ENCODE measurements around the gene VWF. TPM values are rescaled to one million over a fixed set of nuclear protein-coding genes. Genes with fewer than 3 reads are reported as not detected.

Gene VWF
- 0.09 to 0.48 TPM (median 0.15 TPM) in 5 replicates for total RNA-seq (2022; extraction: Qiagen RNA extraction; ENCODE audit: low read depth)

GRCh38 chr12:6124411-6125309, at the start of gene VWF:
Gene VWF (minus strand): TSS chr12:6124670. CDS start chr12:6123196, 1,474 bp downstream.

GRCh38 chr12:5945071-5946008, 179.1 kb downstream of the VWF start, which contains the start of gene ANO2:
Gene ANO2 (minus strand): TSS chr12:5945259. CDS start chr12:5945217, 42 bp downstream.

Other genes starting within 250 kb of the VWF start
- gene ANO2, start 179.4 kb downstream of the VWF start, total RNA-seq (2022; extraction: Qiagen RNA extraction; ENCODE audit: low read depth) = not detected in 5 replicates
- gene CD9, start 75.7 kb upstream of the VWF start, total RNA-seq (2022; extraction: Qiagen RNA extraction; ENCODE audit: low read depth) = 237 to 263 TPM (median 254 TPM) in 5 replicates
- gene PLEKHG6, start 186.0 kb upstream of the VWF start, total RNA-seq (2022; extraction: Qiagen RNA extraction; ENCODE audit: low read depth) = 0.15 to 0.54 TPM (median 0.17 TPM) in 5 replicates
- 321 to 616 TPM (median 448 TPM) in 5 replicates for gene TNFRSF1A, start 217.4 kb upstream of the VWF start, total RNA-seq (2022; extraction: Qiagen RNA extraction; ENCODE audit: low read depth)

All from A549 treated with CpdA at 1 μM for 4 hours (cell line).